Measurements from ENCODE around the gene ING1.
"Not testable (repeated sequence)": the region's sequence is repeated elsewhere in the genome, so short reads cannot be mapped to it uniquely, and the experiment has no call there.

ING1 gene

GRCh38 chr13:110713642-110713952, at the start of gene ING1:
Gene ING1, plus strand, starts transcription at chr13:110713700. Its CDS starts 450 bp downstream, at chr13:110714150.
- no peak for DNase-seq (ENCODE audit: low spot score in 2 of 2)
- Histone ChIP-seq H3K4me1 (peaks cover 6% of the 10 kb centered on the region), H3K9me3 (no peaks in the 10 kb centered on the region), H3K4me3 (peak within 1 kb of the TSS; percentile 78), H3K36me3 (replicated peaks) (no peaks in the 10 kb centered on the region; the same call in 1 of the 2 replicates), H3K27me3 (ENCODE audit: low read depth) (no peaks in the 10 kb centered on the region)
- in situ Hi-C loops (cut with MboI; ENCODE audit: low sequenced_read_pairs): no loop called here

- no peak for DNase-seq (ENCODE audit: low spot score in 2 of 2)
- no peak overlapping the region for H3K4me3 ChIP-seq
- peaks cover 57% of the 10 kb centered on the region for H3K36me3 ChIP-seq (replicated peaks)
- H3K4me1 ChIP-seq: peaks cover 14% of the 10 kb centered on the region
- H3K27me3 ChIP-seq (ENCODE audit: low read depth): no peaks in the 10 kb centered on the region
- in situ Hi-C loops (cut with MboI; ENCODE audit: low sequenced_read_pairs): no loop called here
- H3K9me3 ChIP-seq: peaks cover 3% of the 10 kb centered on the region; the same call in 1 of the 2 replicates
Observed at GRCh38 chr13:110664041-110664440, 49.5 kb upstream of the ING1 start.

GRCh38 chr13:110664673-110665072, 48.8 kb upstream of the ING1 start:
- in situ Hi-C loops (cut with MboI; ENCODE audit: low sequenced_read_pairs): no loop called here
- no peaks in the 10 kb centered on the region for H3K27me3 ChIP-seq (ENCODE audit: low read depth)
- H3K36me3 ChIP-seq (replicated peaks): peaks cover 61% of the 10 kb centered on the region
- DNase-seq (ENCODE audit: low spot score in 2 of 2): no peak
- H3K4me1 ChIP-seq: peaks cover 14% of the 10 kb centered on the region
- peaks cover 3% of the 10 kb centered on the region; the same call in 1 of the 2 replicates for H3K9me3 ChIP-seq
- no peak overlapping the region for H3K4me3 ChIP-seq

- Histone ChIP-seq H3K4me1 (peaks cover 14% of the 10 kb centered on the region), H3K9me3 (no peaks in the 10 kb centered on the region), H3K36me3 (replicated peaks) (peaks cover 62% of the 10 kb centered on the region), H3K4me3 (no peak overlapping the region), H3K27me3 (ENCODE audit: low read depth) (no peaks in the 10 kb centered on the region)
- DNase-seq (ENCODE audit: low spot score in 2 of 2): no peak
- in situ Hi-C loops (cut with MboI; ENCODE audit: low sequenced_read_pairs): no loop called here
Observed at GRCh38 chr13:110665491-110666254, 47.8 kb upstream of the ING1 start.

GRCh38 chr13:110666255-110666533, 47.3 kb upstream of the ING1 start:
- Histone ChIP-seq H3K4me3 (no peak overlapping the region), H3K36me3 (replicated peaks) (peaks cover 62% of the 10 kb centered on the region), H3K4me1 (peaks cover 14% of the 10 kb centered on the region), H3K9me3 (no peaks in the 10 kb centered on the region), H3K27me3 (ENCODE audit: low read depth) (no peaks in the 10 kb centered on the region)
- no peak for DNase-seq (ENCODE audit: low spot score in 2 of 2)
- in situ Hi-C loops (cut with MboI; ENCODE audit: low sequenced_read_pairs): no loop called here

- no peaks in the 10 kb centered on the region for H3K9me3 ChIP-seq
- H3K4me1 ChIP-seq: peaks cover 14% of the 10 kb centered on the region
- in situ Hi-C loops (cut with MboI; ENCODE audit: low sequenced_read_pairs): no loop called here
- H3K27me3 ChIP-seq (ENCODE audit: low read depth): no peaks in the 10 kb centered on the region
- H3K4me3 ChIP-seq: no peak overlapping the region
- DNase-seq (ENCODE audit: low spot score in 2 of 2): no peak
- H3K36me3 ChIP-seq (replicated peaks): peaks cover 52% of the 10 kb centered on the region
Observed at GRCh38 chr13:110669036-110669435, 44.5 kb upstream of the ING1 start.

GRCh38 chr13:110669814-110670213, 43.7 kb upstream of the ING1 start:
- Histone ChIP-seq H3K4me1 (peaks cover 14% of the 10 kb centered on the region), H3K36me3 (replicated peaks) (peaks cover 51% of the 10 kb centered on the region)
- in situ Hi-C loops (cut with MboI; ENCODE audit: low sequenced_read_pairs); DNase-seq (ENCODE audit: low spot score in 2 of 2); H3K27me3 ChIP-seq (ENCODE audit: low read depth); H3K9me3 ChIP-seq; H3K4me3 ChIP-seq: not testable (repeated sequence)

- no peaks in the 10 kb centered on the region for H3K27me3 ChIP-seq (ENCODE audit: low read depth)
- DNase-seq (ENCODE audit: low spot score in 2 of 2): no peak
- in situ Hi-C loops (cut with MboI; ENCODE audit: low sequenced_read_pairs): no loop called here
Observed at GRCh38 chr13:110676595-110677587, 36.6 kb upstream of the ING1 start.

GRCh38 chr13:110677731-110678545, 35.6 kb upstream of the ING1 start:
- Histone ChIP-seq H3K4me3 (no peak overlapping the region), H3K36me3 (replicated peaks) (peaks cover 49% of the 10 kb centered on the region), H3K27me3 (ENCODE audit: low read depth) (no peaks in the 10 kb centered on the region), H3K4me1 (no peaks in the 10 kb centered on the region), H3K9me3 (no peaks in the 10 kb centered on the region)
- no peak for DNase-seq (ENCODE audit: low spot score in 2 of 2)
- in situ Hi-C loops (cut with MboI; ENCODE audit: low sequenced_read_pairs): no loop called here

More at GRCh38 chr13:110676595-110677587, 36.6 kb upstream of the ING1 start:
- peaks cover 38% of the 10 kb centered on the region for H3K36me3 ChIP-seq (replicated peaks)
- no peaks in the 10 kb centered on the region for H3K4me1 ChIP-seq
- H3K9me3 ChIP-seq: no peaks in the 10 kb centered on the region
- H3K4me3 ChIP-seq: no peak overlapping the region

- no peaks in the 10 kb centered on the region for H3K27me3 ChIP-seq (ENCODE audit: low read depth)
- H3K9me3 ChIP-seq: no peaks in the 10 kb centered on the region
- in situ Hi-C loops (cut with MboI; ENCODE audit: low sequenced_read_pairs): no loop called here
- DNase-seq (ENCODE audit: low spot score in 2 of 2): peak; percentile 12 to 45
- H3K36me3 ChIP-seq (replicated peaks): peaks cover 50% of the 10 kb centered on the region
- H3K4me1 ChIP-seq: no peaks in the 10 kb centered on the region
- no peak overlapping the region for H3K4me3 ChIP-seq
Observed at GRCh38 chr13:110680852-110681251, 32.6 kb upstream of the ING1 start.

- Histone ChIP-seq H3K9me3 (no peaks in the 10 kb centered on the region), H3K4me1 (no peaks in the 10 kb centered on the region), H3K36me3 (replicated peaks) (peaks cover 45% of the 10 kb centered on the region), H3K27me3 (ENCODE audit: low read depth) (no peaks in the 10 kb centered on the region), H3K4me3 (no peak overlapping the region)
- no peak for DNase-seq (ENCODE audit: low spot score in 2 of 2)
- in situ Hi-C loops (cut with MboI; ENCODE audit: low sequenced_read_pairs): no loop called here
Observed at GRCh38 chr13:110681868-110682550, 31.5 kb upstream of the ING1 start.

- Histone ChIP-seq H3K4me3 (no peak overlapping the region), H3K4me1 (no peaks in the 10 kb centered on the region), H3K27me3 (ENCODE audit: low read depth) (no peaks in the 10 kb centered on the region), H3K36me3 (replicated peaks) (peaks cover 51% of the 10 kb centered on the region), H3K9me3 (no peaks in the 10 kb centered on the region)
- DNase-seq (ENCODE audit: low spot score in 2 of 2): no peak
- in situ Hi-C loops (cut with MboI; ENCODE audit: low sequenced_read_pairs): no loop called here
Observed at GRCh38 chr13:110682746-110683145, 30.8 kb upstream of the ING1 start.

- no peaks in the 10 kb centered on the region for H3K9me3 ChIP-seq
- no peak overlapping the region for H3K4me3 ChIP-seq
- no peaks in the 10 kb centered on the region for H3K27me3 ChIP-seq (ENCODE audit: low read depth)
- in situ Hi-C loops (cut with MboI; ENCODE audit: low sequenced_read_pairs): no loop called here
- no peaks in the 10 kb centered on the region for H3K4me1 ChIP-seq
- no peak for DNase-seq (ENCODE audit: low spot score in 2 of 2)
- H3K36me3 ChIP-seq (replicated peaks): peaks cover 49% of the 10 kb centered on the region
Observed at GRCh38 chr13:110683203-110683883, 30.2 kb upstream of the ING1 start.
